ENCODE measurements around the gene CCND3. TPM values are rescaled to one million over a fixed set of nuclear protein-coding genes. Genes with fewer than 3 reads are reported as not detected.
A peak's percentile ranks its signal among the peaks of the same experiment; 100 is the strongest.

Gene CCND3
- 10 to 100 TPM; 28.9 to 48.7 (median 44.7) TPM for total RNA-seq

- TF ChIP-seq POLR2A (IDR thresholded peaks at IDR 0.05) (peak; percentile 42 to 46), CTCF (IDR thresholded peaks at IDR 0.05 in 4 of 5, conservative IDR thresholded peaks at IDR 0.05 in 1 of 5) (peak in 1 of 5 experiments; percentile 16)
- intact Hi-C loops (cut with DNase I; ENCODE audit: low total_unique reads) (loop anchor here (1.0 to 5.0 kb wide), 4 partner anchors 20 to 155 kb away; partner anchors contain the start of genes BYSL, MED20 and USP49), in situ Hi-C loops (cut with MboI; ENCODE audit: low sequenced_read_pairs in 4 of 4) (loop anchor here in 1 of 4 donors (25.0 kb wide), 1 partner anchor 621 kb away; the partner anchor contains the start of gene UBR2)
- Histone ChIP-seq H3K27ac (peak within 1 kb of the TSS; percentile 67 to 79 (median 74)), H3K27me3 (no peaks in the 10 kb centered on the region), H3K9me3 (no peaks in the 10 kb centered on the region), H3K4me3 (peak within 1 kb of the TSS; percentile 66 to 97 (median 72)), H3K36me3 (no peaks in the 10 kb centered on the region), H3K4me1 (peaks cover 21 to 33% of the 10 kb centered on the region in 2 donors)
- ATAC-seq (peak; percentile 92 to 94), DNase-seq (peak; percentile 78 to 84)
These were observed at the start of gene CCND3 for GRCh38 chr6:41941280-41942066. Gene CCND3, minus strand, starts transcription at chr6:41941808. Its CDS starts 159 bp downstream, at chr6:41941649.

DNA sequence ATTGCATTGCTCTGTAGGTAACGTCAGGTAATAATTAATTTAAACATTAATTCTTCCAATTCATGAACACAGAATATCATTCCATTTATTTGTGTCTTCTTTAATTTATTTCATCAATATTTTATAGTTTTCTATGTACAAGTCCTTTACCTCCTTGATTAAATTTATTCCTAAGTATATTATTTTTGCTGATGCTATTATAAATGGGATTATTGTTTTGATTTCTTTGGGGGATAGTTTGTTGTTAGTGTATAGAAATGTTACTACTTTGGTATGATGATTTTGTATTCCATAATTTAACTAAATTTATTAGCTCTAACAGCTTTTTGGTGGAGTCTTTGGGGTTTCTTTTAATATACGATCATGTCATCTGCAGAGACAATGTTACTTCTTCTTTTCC is 44.7 kb upstream of the CCND3 start:
- ATAC-seq (no peak), DNase-seq (no peak)
- TF ChIP-seq POLR2A (IDR thresholded peaks at IDR 0.05) (no peak), CTCF (IDR thresholded peaks at IDR 0.05 in 4 of 5, conservative IDR thresholded peaks at IDR 0.05 in 1 of 5) (no peak)
- no peaks in the 10 kb centered on the region for H3K9me3 ChIP-seq
- in situ Hi-C loops (cut with MboI; ENCODE audit: low sequenced_read_pairs in 4 of 4) (no loop called here), intact Hi-C loops (cut with DNase I; ENCODE audit: low total_unique reads) (no loop called here)
- no peaks in the 10 kb centered on the region for H3K36me3 ChIP-seq
- no peak overlapping the region for H3K4me3 ChIP-seq
- no peaks in the 10 kb centered on the region for H3K27me3 ChIP-seq
- no peaks in the 10 kb centered on the region for H3K4me1 ChIP-seq
- H3K27ac ChIP-seq: no peak overlapping the region

DNA sequence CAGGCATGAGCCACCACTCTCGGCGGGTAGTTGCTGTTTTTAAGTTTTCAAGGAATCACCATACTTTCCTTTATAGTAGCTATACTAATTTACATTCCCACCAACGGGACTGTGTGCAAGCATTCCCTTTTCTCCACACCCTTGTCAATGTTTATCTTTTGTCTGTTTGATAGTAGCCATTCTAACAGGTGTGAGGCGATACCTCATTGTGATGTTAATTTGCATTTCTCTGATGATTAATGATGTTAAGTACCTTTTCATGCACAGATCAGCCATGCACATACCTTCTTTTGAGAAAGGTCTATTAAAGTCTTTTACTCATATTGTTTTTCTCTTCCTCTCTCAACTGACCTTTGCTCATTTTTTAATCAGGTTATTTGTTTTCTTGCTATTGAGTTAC is 43.0 kb upstream of the CCND3 start:
- no peak for TF ChIP-seq CTCF (IDR thresholded peaks at IDR 0.05 in 4 of 5, conservative IDR thresholded peaks at IDR 0.05 in 1 of 5)
- Histone ChIP-seq H3K4me3 (no peak overlapping the region), H3K4me1 (no peaks in the 10 kb centered on the region), H3K9me3 (no peaks in the 10 kb centered on the region), H3K27me3 (no peaks in the 10 kb centered on the region), H3K27ac (no peak overlapping the region), H3K36me3 (no peaks in the 10 kb centered on the region)
- DNase-seq (no peak), ATAC-seq (no peak)
- in situ Hi-C loops (cut with MboI; ENCODE audit: low sequenced_read_pairs in 4 of 4) (no loop called here), intact Hi-C loops (cut with DNase I; ENCODE audit: low total_unique reads) (no loop called here)

DNA sequence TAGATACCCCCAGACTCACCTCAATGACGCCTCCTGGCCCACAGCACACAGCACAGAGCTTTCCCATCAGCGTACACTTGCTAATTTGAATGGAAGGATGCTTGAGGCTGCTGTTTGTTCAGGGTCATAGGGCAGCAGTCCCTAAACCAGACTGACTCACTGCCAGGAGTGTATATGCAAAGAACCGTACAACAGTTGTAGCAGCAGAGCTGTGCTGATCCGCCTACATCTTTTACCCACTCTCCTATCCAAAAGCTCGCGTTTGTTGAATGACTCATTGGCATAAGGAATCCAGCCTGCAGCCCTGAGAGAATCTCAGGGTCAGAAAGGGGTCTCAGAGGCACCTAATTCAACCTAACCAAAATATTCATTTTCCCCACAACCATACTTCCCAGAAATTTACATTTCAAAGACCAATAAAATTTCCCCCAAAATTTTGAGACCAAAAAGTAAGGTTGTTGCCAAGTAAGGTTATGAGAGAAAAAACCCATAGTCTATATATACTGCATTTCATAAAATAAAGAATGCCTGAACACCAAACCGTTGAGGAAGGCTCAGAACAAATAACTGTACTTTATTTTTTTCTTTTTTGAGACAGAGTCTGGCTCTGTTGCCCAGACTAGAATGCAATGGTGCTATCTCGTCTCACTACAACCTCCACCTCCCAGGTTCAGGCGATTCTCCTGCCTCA is 35.3 kb upstream of the CCND3 start:
- no peak for ATAC-seq
- H3K27ac ChIP-seq: no peak overlapping the region
- intact Hi-C loops (cut with DNase I; ENCODE audit: low total_unique reads) (no loop called here), in situ Hi-C loops (cut with MboI; ENCODE audit: low sequenced_read_pairs in 4 of 4) (no loop called here)
- H3K4me1 ChIP-seq: no peaks in the 10 kb centered on the region
- H3K4me3 ChIP-seq: no peak overlapping the region
- TF ChIP-seq POLR2A (IDR thresholded peaks at IDR 0.05) (no peak), CTCF (IDR thresholded peaks at IDR 0.05 in 4 of 5, conservative IDR thresholded peaks at IDR 0.05 in 1 of 5) (no peak)
- H3K36me3 ChIP-seq: no peaks in the 10 kb centered on the region
- H3K27me3 ChIP-seq: no peaks in the 10 kb centered on the region
- no peaks in the 10 kb centered on the region for H3K9me3 ChIP-seq
- no peak for DNase-seq
